A549 (cell line): ENCODE results near the gene CHPF. TPM values are rescaled to one million over a fixed set of nuclear protein-coding genes. Genes with fewer than 3 reads are reported as not detected.

ENCODE experiments used
- ATAC-seq, 2 experiments: fragments of 200-7000 bp in 1 of 2; fragments of >200 bp in 1 of 2; cut with Nextera tagmentation in 1 of 2; cut with Tn5 transposase in 1 of 2; 3 replicates each; pipeline versions ENCODE4 v1.8.0 to v1.9.1; 2018 to 2020; ENCODE audit warnings: mild to moderate bottlenecking in 1 of 2, moderate library complexity in 1 of 2
- CTCF ChIA-PET: fragments of 300-600 bp; sonication (Branson Sonifier 250); formaldehyde crosslinking; extraction: SDS; loops from one replicate; lab custom pipeline; 2021; ENCODE audit warnings: antibody characterized with exemption, inconsistent platforms; lab: Yijun Ruan, JAX
- POLR2A ChIA-PET: fragments of 350-600 bp; formaldehyde crosslinking; extraction: SDS; loops from one replicate; lab custom pipeline; 2021; ENCODE audit warnings: antibody characterized with exemption, inconsistent platforms; lab: Yijun Ruan, JAX
- DNase-seq, 2 experiments: peaks; one replicate each; pipeline versions ENCODE4 v3.0.0 to v3.0.0-alpha.2; 2011 to 2016; ENCODE audit warnings: low read depth in 1 of 2, low spot score in 1 of 2
- FAIRE-seq: peaks from 2 replicates; lab custom pipeline; 2011; peaks lifted over from hg19 to GRCh38; lab: Jason Lieb, UNC
- H3K27ac ChIP-seq, 2 experiments: fragments of >200 bp; sonication (Bioruptor Twin); formaldehyde crosslinking; 3 replicates each; pipeline ENCODE4 v1.5.1; 2016 to 2017
- H3K4me1 ChIP-seq: fragments of >200 bp; sonication (Bioruptor Twin); formaldehyde crosslinking; 3 replicates; pipeline ENCODE4 v1.6.1; 2016
- H3K4me2 ChIP-seq: fragments of >200 bp; sonication (Bioruptor Twin); formaldehyde crosslinking; 3 replicates; pipeline ENCODE4 v1.6.1; 2016
- H3K4me3 ChIP-seq: fragments of >200 bp; sonication (Bioruptor Twin); formaldehyde crosslinking; 3 replicates; pipeline ENCODE4 v1.5.1; 2016
- H3K9me3 ChIP-seq: fragments of >200 bp; sonication (Bioruptor Twin); formaldehyde crosslinking; 3 replicates; pipeline ENCODE4 v1.6.1; 2016
- CHD4 ChIP-seq: fragments of 200-600 bp; sonication (generic); IDR thresholded peaks from 2 replicates; pipeline ENCODE4 v1.6.1; 2016; ENCODE audit warnings: antibody characterized with exemption, mild to moderate bottlenecking, borderline replicate concordance
- EHF ChIP-seq: fragments of 250-450 bp; sonication (Bioruptor Pico); IDR thresholded peaks from 2 replicates; pipeline ENCODE4 v1.5.0; 2020; ENCODE audit warnings: mild to moderate bottlenecking
- FOSB ChIP-seq: fragments of 250-450 bp; sonication (Bioruptor Pico); IDR thresholded peaks from 2 replicates; pipeline ENCODE4 v1.5.0; 2020; ENCODE audit warnings: mild to moderate bottlenecking, moderate library complexity
- FOSL2 ChIP-seq, 2 experiments: fragments of 450-650 bp in 1 of 2; fragments of >200 bp in 1 of 2; sonication (Bioruptor Twin) in 1 of 2; formaldehyde crosslinking; IDR thresholded peaks; 2 replicates each; pipeline versions ENCODE4 v1.5.0 to v1.6.1; 2016 to 2020; ENCODE audit warnings: mild to moderate bottlenecking in 1 of 2, moderate library complexity in 1 of 2
- FOXS1 ChIP-seq: fragments of 250-450 bp; sonication (Bioruptor Pico); IDR thresholded peaks from 2 replicates; pipeline ENCODE4 v1.5.0; 2020; ENCODE audit warnings: mild to moderate bottlenecking, moderate library complexity
- HEYL ChIP-seq: fragments of 250-450 bp; sonication (Bioruptor Pico); IDR thresholded peaks from 2 replicates; pipeline ENCODE4 v1.8.0; 2021; ENCODE audit warnings: mild to moderate bottlenecking, moderate library complexity
- HMGXB4 ChIP-seq: fragments of 250-450 bp; sonication (Bioruptor Pico); IDR thresholded peaks from 2 replicates; pipeline ENCODE4 v1.5.0; 2021; ENCODE audit warnings: mild to moderate bottlenecking, moderate library complexity, borderline replicate concordance
- HOXB13 ChIP-seq: fragments of 250-450 bp; sonication (Bioruptor Pico); IDR thresholded peaks from 2 replicates; pipeline ENCODE4 v1.5.0; 2020; ENCODE audit warnings: low read depth, mild to moderate bottlenecking, moderate library complexity
- KDM1A ChIP-seq: fragments of 200-600 bp; sonication (generic); IDR thresholded peaks from 2 replicates; pipeline ENCODE4 v1.6.1; 2016; ENCODE audit warnings: low read depth, mild to moderate bottlenecking
- MAZ ChIP-seq: fragments of 150-350 bp; IDR thresholded peaks from 2 replicates; pipeline ENCODE4 v1.6.1; 2014; ENCODE audit warnings: antibody characterized with exemption, low read depth, low read length, borderline replicate concordance
- PBX3 ChIP-seq: IDR thresholded peaks from 2 replicates; pipeline ENCODE4 v1.6.1; 2012
- RARB ChIP-seq: fragments of 250-450 bp; sonication (Bioruptor Pico); IDR thresholded peaks from 2 replicates; pipeline ENCODE4 v1.8.0; 2021; ENCODE audit warnings: mild to moderate bottlenecking, moderate library complexity
- RNF2 ChIP-seq: fragments of 200-600 bp; sonication (generic); IDR thresholded peaks from 2 replicates; pipeline ENCODE4 v1.6.1; 2016; ENCODE audit warnings: low read depth, mild to moderate bottlenecking, antibody characterized with exemption, moderate library complexity, borderline replicate concordance
- TP53 ChIP-seq: fragments of 250-450 bp; sonication (Bioruptor Pico); IDR thresholded peaks from 2 replicates; pipeline ENCODE4 v1.5.0; 2021; ENCODE audit warnings: mild to moderate bottlenecking, moderate library complexity
- ZNF302 ChIP-seq: fragments of 250-450 bp; sonication (Bioruptor Pico); IDR thresholded peaks from 2 replicates; pipeline ENCODE4 v1.9.0; 2021; ENCODE audit warnings: inconsistent platforms, mild to moderate bottlenecking, moderate library complexity
- WGBS: methylation state at CpG from one replicate; pipeline ENCODE4 v1.1.6; 2017; ENCODE audit errors: missing lambda C conversion rate; 5-methylcytosine and 5-hydroxymethylcytosine counted together
- polyA plus RNA-seq, 4 experiments: library from polyadenylated mRNA; depleted of rRNA in 3 of 4; stranded (reverse); fragments of >200 nt; fragmentation: RNase III in 1 of 4; extraction: RNeasy Plus Mini Kit Qiagen cat#74134 plus additional on column Dnase treatment in 1 of 4; gene quantifications; 2 replicates in 3 of 4; 3 replicates in 1 of 4; pipeline ENCODE4 v1.2.3, GENCODE V29; 2011 to 2017
- TF ChIP-seq, protein P1 (sequence below): IDR thresholded peaks from 2 replicates; pipeline ENCODE4 v1.6.1; 2012; ENCODE audit warnings: low read depth, borderline replicate concordance

Gene CHPF
- polyA plus RNA-seq, 2 of the 4 experiments (the other 2 are of a cell fraction): 9.0 to 14.8 TPM

DNA sequence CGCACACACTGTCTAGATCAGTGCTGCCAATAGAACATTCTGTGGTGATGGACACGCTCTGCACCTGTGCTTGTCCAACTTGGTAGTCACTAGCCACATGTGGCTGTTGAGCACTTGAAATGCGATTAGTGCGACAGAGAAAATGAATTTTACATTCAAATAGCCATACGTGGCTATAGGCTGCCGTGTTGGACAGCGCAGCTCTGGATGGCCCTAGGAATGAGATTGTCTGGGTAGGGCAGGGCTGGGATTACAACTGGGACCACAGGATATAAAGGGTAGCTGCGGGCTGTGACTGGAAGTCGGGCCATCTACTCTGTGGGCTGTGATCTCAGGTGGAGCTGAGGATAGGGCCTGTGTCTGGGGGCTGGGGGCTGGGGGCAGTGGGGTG lies 24.1 kb downstream of the CHPF start (continued):
- TF ChIP-seq KDM1A (no peak), ZNF302 (CRISPR knock-in tag) (no peak), RNF2 (no peak), CHD4 (no peak), EHF (CRISPR knock-in tag) (no peak), HEYL (no peak), RARB (CRISPR knock-in tag) (no peak), FOSL2 (IDR thresholded peaks at IDR 0.05) (no peak), FOSL2 (CRISPR knock-in tag; IDR thresholded peaks at IDR 0.05) (no peak), MAZ (no peak)

- TF ChIP-seq PBX3 (no peak), FOXS1 (CRISPR knock-in tag) (no peak), FOSB (no peak), TP53 (CRISPR knock-in tag) (no peak)
- TF ChIP-seq, protein P1, sequence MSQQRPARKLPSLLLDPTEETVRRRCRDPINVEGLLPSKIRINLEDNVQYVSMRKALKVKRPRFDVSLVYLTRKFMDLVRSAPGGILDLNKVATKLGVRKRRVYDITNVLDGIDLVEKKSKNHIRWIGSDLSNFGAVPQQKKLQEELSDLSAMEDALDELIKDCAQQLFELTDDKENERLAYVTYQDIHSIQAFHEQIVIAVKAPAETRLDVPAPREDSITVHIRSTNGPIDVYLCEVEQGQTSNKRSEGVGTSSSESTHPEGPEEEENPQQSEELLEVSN: no peak
- ChIA-PET CTCF (interaction anchor here (0.7 to 79.1 kb wide), 7 partner anchors 11 to 126 kb away, joined by 3 to 3291 read pairs (median 4); partner anchors contain the start of genes ASIC4, GMPPA and SPEG), POLR2A (interaction anchor here (1.0 kb wide), 1 partner anchor 20 kb away, joined by 5 read pairs; the partner anchor contains the start of gene GMPPA)
- DNase-seq: no peak
- FAIRE-seq: no peak
- ATAC-seq: no peak
- Histone ChIP-seq H3K27ac (no peak overlapping the region), H3K9me3 (no peaks in the 10 kb centered on the region), H3K4me2 (no peak overlapping the region), H3K4me3 (no peak overlapping the region), H3K4me1 (peaks cover 17% of the 10 kb centered on the region)
- WGBS: 51% methylated on average over 9 of the region's 10 CpGs
Measured at GRCh38 chr2:219517954-219518778, 25.4 kb downstream of the CHPF start.

- Histone ChIP-seq H3K9me3 (no peaks in the 10 kb centered on the region), H3K27ac (no peak overlapping the region), H3K4me1 (peaks cover 11% of the 10 kb centered on the region), H3K4me3 (no peak overlapping the region), H3K4me2 (no peak overlapping the region)
- TF ChIP-seq KDM1A (no peak), EHF (CRISPR knock-in tag) (no peak), HOXB13 (CRISPR knock-in tag) (no peak), HMGXB4 (CRISPR knock-in tag) (no peak)
- TF ChIP-seq, protein P1: no peak
- ChIA-PET CTCF (interaction anchor here (0.7 to 79.1 kb wide), 4 partner anchors 13 to 114 kb away, joined by 3 to 3291 read pairs (median 86); partner anchors contain the start of genes ASIC4, GMPPA and SPEG), POLR2A (no interaction called here)
- 74% methylated on average over 7 of the region's 7 CpGs for WGBS
- FAIRE-seq: no peak
- DNase-seq: no peak
- no peak for ATAC-seq
Measured at GRCh38 chr2:219516888-219517287, 26.7 kb downstream of the CHPF start.
